ENCODE results near the gene DHX38. TPM values are rescaled to one million over a fixed set of nuclear protein-coding genes. Genes with fewer than 3 reads are reported as not detected.
A peak's percentile ranks its signal among the peaks of the same experiment; 100 is the strongest.

DHX38 gene
- total RNA-seq, 1 experiment from 2014 or later: 27.4 TPM

DNA sequence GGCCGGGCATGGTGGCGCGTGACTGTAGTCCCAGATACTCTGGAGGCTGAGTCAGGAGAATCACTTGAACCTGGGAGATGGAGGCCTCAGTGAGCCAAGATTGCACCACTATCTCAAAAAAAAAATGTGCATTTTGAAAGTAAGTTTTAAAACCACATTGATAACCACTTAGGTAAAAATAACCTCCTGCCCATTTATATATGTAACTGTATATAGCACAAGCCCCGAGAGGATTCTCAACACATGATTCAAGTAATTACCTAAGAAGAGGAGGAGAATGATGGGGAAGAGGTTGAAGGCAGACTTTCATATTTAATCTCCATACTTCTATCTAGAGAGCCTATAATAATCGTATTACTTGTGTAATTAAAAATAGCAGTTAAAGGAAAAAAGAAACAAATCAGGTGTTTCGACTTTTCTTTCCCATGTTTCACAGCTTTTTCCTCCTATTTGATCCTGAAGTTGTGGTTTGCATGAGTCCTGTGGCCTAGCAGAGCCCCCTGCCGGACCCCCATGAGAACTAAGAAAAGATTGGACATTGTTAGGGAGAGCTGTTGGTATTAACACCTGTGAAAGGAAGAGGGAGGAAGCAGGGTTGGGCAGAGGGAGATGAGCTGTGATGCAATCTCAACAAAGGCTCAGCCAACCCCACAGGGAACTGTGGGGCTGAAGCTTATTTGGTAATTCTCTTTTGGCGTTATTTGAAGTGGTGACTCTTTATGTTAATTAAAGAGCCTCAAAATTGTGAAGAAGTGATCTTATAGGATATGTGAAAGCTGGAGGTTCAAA lies 56.2 kb downstream of the DHX38 start:
- DNase-seq: peak in 1 of 2 experiments; percentile 18
- no peaks in the 10 kb centered on the region for H3K4me1 ChIP-seq
- no peaks in the 10 kb centered on the region for H3K9me3 ChIP-seq (replicated peaks)

GRCh38 chr16:72159386-72159785 lies 65.7 kb downstream of the DHX38 start:
- Histone ChIP-seq H3K36me3 (no peaks in the 10 kb centered on the region), H3K27ac (no peak overlapping the region), H3K4me3 (no peak overlapping the region), H3K27me3 (no peaks in the 10 kb centered on the region), H3K4me1 (no peaks in the 10 kb centered on the region), H3K9me3 (replicated peaks) (no peaks in the 10 kb centered on the region)
- DNase-seq: no peak

More for the DNA sequence above, 56.2 kb downstream of the DHX38 start:
- H3K4me3 ChIP-seq: no peak overlapping the region
- no peak overlapping the region for H3K27ac ChIP-seq
- no peaks in the 10 kb centered on the region for H3K27me3 ChIP-seq
- no peaks in the 10 kb centered on the region for H3K36me3 ChIP-seq

DNA sequence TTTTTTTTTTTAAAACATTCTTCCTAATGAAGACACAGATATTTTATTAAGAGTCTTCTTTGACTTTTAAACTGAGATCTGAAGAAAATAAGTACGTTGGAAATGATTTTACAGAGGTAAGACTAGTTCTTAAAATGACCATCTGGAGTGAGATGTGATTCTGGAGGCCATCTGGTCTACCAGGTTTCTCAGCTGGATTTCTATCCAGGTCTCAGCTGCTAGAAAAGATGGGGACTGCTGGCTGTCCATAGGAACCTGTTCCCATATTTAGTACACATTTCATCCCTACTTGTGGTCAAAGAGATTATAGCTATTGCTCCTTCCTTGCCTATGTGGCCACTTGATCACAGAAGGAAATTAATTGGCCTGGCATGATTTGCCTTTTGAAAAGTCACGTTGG lies 66.2 kb downstream of the DHX38 start:
- H3K27me3 ChIP-seq: no peaks in the 10 kb centered on the region
- H3K27ac ChIP-seq: no peak overlapping the region
- no peaks in the 10 kb centered on the region for H3K36me3 ChIP-seq
- no peak for DNase-seq
- no peaks in the 10 kb centered on the region for H3K4me1 ChIP-seq
- no peaks in the 10 kb centered on the region for H3K9me3 ChIP-seq (replicated peaks)
- no peak overlapping the region for H3K4me3 ChIP-seq

DNA sequence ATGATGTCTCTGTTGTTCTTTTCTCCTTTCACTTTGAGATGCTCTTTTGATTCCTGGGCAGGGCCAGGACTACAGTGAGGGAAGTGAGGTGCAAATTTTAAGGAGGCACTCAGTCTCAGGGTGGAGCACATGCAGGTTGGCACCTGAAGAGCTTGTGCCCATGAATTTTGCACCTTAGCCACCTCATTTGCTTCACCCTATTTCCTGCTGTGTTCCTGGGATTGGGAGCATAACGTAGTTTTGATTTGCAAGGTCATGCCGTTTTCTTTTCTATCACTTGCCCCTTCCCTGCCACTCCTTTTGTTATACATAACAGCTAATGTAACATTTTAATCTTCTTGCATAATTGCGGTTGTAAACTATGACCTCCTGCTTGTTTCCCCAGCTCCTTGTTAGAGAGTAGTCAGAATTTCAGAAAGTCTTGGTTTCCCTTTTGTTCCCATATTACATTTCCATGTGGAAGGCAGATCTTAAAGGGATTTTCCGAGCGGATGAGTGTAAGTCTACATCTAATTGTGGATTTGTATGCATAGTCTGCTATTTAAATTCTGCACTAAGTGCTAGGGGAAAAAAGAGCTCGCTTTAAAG lies 68.6 kb downstream of the DHX38 start:
- Histone ChIP-seq H3K4me3 (no peak overlapping the region), H3K9me3 (replicated peaks) (no peaks in the 10 kb centered on the region), H3K27ac (no peak overlapping the region), H3K4me1 (no peaks in the 10 kb centered on the region), H3K36me3 (no peaks in the 10 kb centered on the region), H3K27me3 (no peaks in the 10 kb centered on the region)
- no peak for DNase-seq

Other genes with a start within 250 kb of the DHX38 start
- 13.9 and 15.3 TPM in 2 replicates for gene ATXN1L, start 247.9 kb upstream of the DHX38 start, total RNA-seq (2014; rRNA removed; shearing (Covaris generic))
- gene ZNF821, start 209.7 kb upstream of the DHX38 start, total RNA-seq (2014; rRNA removed; shearing (Covaris generic)): 6.0 and 7.5 TPM in 2 replicates
- 179 and 184 TPM in 2 replicates for gene IST1, start 198.3 kb upstream of the DHX38 start, total RNA-seq (2014; rRNA removed; shearing (Covaris generic))
- not detected in 2 replicates for gene PKD1L3, start 93.4 kb upstream of the DHX38 start, total RNA-seq (2014; rRNA removed; shearing (Covaris generic))
- gene DHODH, start 85.1 kb upstream of the DHX38 start, total RNA-seq (2014; rRNA removed; shearing (Covaris generic)): 6.0 and 8.2 TPM in 2 replicates
- not detected in 2 replicates for gene HP, start 39.3 kb upstream of the DHX38 start, total RNA-seq (2014; rRNA removed; shearing (Covaris generic))
- gene HPR, start 30.6 kb upstream of the DHX38 start, total RNA-seq (2014; rRNA removed; shearing (Covaris generic)): not detected in 2 replicates
- 12.7 and 13.1 TPM in 2 replicates for gene TXNL4B, start 227 bp upstream of the DHX38 start, total RNA-seq (2014; rRNA removed; shearing (Covaris generic))
- 0.23 and 0.34 TPM in 2 replicates for gene PMFBP1, start 78.3 kb downstream of the DHX38 start, total RNA-seq (2014; rRNA removed; shearing (Covaris generic))